Measurements from ENCODE around the gene UQCC3. TPM values are rescaled to one million over a fixed set of nuclear protein-coding genes. Genes with fewer than 3 reads are reported as not detected.

UQCC3 gene
- total RNA-seq, 1 donor = 6.8 TPM

- TF ChIP-seq CTCF (IDR thresholded peaks at IDR 0.05; ENCODE audit: insufficient read depth, low read length) = no peak
- no peak overlapping the region for H3K4me3 ChIP-seq (ENCODE audit: low read depth, low read length)
- no peak for DNase-seq (ENCODE audit: low read depth)
Measured at GRCh38 chr11:62677156-62677555, 5.7 kb downstream of the UQCC3 start.

- no peak for TF ChIP-seq CTCF (IDR thresholded peaks at IDR 0.05; ENCODE audit: insufficient read depth, low read length)
- H3K4me3 ChIP-seq (ENCODE audit: low read depth, low read length) = peak overlapping the region; percentile 76
- DNase-seq (ENCODE audit: low read depth) = no peak
Measured at GRCh38 chr11:62677714-62678113, 6.2 kb downstream of the UQCC3 start.

- no peak for DNase-seq (ENCODE audit: low read depth)
- peak overlapping the region; percentile 76 for H3K4me3 ChIP-seq (ENCODE audit: low read depth, low read length)
- no peak for TF ChIP-seq CTCF (IDR thresholded peaks at IDR 0.05; ENCODE audit: insufficient read depth, low read length)
Measured at GRCh38 chr11:62678433-62678769, 6.9 kb downstream of the UQCC3 start.

GRCh38 chr11:62678770-62679696 lies 7.6 kb downstream of the UQCC3 start, which contains the start of gene UBXN1:
Gene UBXN1 (minus strand): TSS chr11:62679073. CDS start chr11:62678923, 150 bp downstream.
- peak; percentile 95 for DNase-seq (ENCODE audit: low read depth)
- H3K4me3 ChIP-seq (ENCODE audit: low read depth, low read length) = peak within 1 kb of the TSS; percentile 76
- no peak for TF ChIP-seq CTCF (IDR thresholded peaks at IDR 0.05; ENCODE audit: insufficient read depth, low read length)

GRCh38 chr11:62680825-62681240 lies 9.4 kb downstream of the UQCC3 start:
- DNase-seq (ENCODE audit: low read depth) = peak; percentile 91
- no peak overlapping the region for H3K4me3 ChIP-seq (ENCODE audit: low read depth, low read length)
- peak; percentile 80 for TF ChIP-seq CTCF (IDR thresholded peaks at IDR 0.05; ENCODE audit: insufficient read depth, low read length)

- H3K4me3 ChIP-seq (ENCODE audit: low read depth, low read length) = no peak overlapping the region
- no peak for TF ChIP-seq CTCF (IDR thresholded peaks at IDR 0.05; ENCODE audit: insufficient read depth, low read length)
- no peak for DNase-seq (ENCODE audit: low read depth)
Measured at GRCh38 chr11:62682518-62682917, 11.0 kb downstream of the UQCC3 start.

All from fibroblast of the aortic adventitia (primary cell).